Skeletal muscle tissue (tissue), 5 donors: Measurements from ENCODE around the gene APBA3. TPM values are rescaled to one million over a fixed set of nuclear protein-coding genes. Genes with fewer than 3 reads are reported as not detected.

ENCODE experiments used
- H3K27ac ChIP-seq: one replicate; pipeline ENCODE4 v1.7.0; 2013; ENCODE audit warnings: mild to moderate bottlenecking, low read depth, low read length, inconsistent platforms
- H3K27me3 ChIP-seq, 3 donors: one replicate each; pipeline ENCODE4 v1.7.0; 2013; ENCODE audit warnings: low read length in 3 of 3; ENCODE audit not compliant: control insufficient read depth in 3 of 3, insufficient read depth in 3 of 3
- H3K36me3 ChIP-seq, 3 donors: one replicate each; pipeline ENCODE4 v1.7.0; 2013; ENCODE audit warnings: low read length in 3 of 3; ENCODE audit not compliant: control insufficient read depth in 3 of 3, insufficient read depth in 3 of 3
- H3K4me1 ChIP-seq, 3 donors: one replicate each; pipeline ENCODE4 v1.7.0; 2013; ENCODE audit warnings: low read length in 3 of 3, mild to moderate bottlenecking in 3 of 3; ENCODE audit not compliant: control insufficient read depth in 3 of 3, insufficient read depth in 3 of 3
- H3K4me3 ChIP-seq, 3 donors: one replicate each; pipeline ENCODE4 v1.7.0; 2013; ENCODE audit warnings: low read length in 3 of 3
- H3K9ac ChIP-seq, 3 donors: one replicate each; pipeline ENCODE4 v1.7.0; 2013; ENCODE audit warnings: low read length in 3 of 3, mild to moderate bottlenecking in 3 of 3, moderate library complexity in 2 of 3, low read depth in 1 of 3
- H3K9me3 ChIP-seq, 3 donors: one replicate each; pipeline ENCODE4 v1.7.0; 2013; ENCODE audit warnings: low read length in 3 of 3; ENCODE audit not compliant: control insufficient read depth in 3 of 3
- small RNA-seq: library from RNA; depleted of rRNA; stranded (forward); fragments of <200 nt; gene quantifications from one replicate; pipeline ENCODE3, GENCODE V24; 2014
- total RNA-seq: library from RNA; depleted of rRNA; stranded (reverse); fragments of >200 nt; gene quantifications from one replicate; pipeline ENCODE4 v1.2.3, GENCODE V29; 2014
- donor health status: Osteomylitis.

The APBA3 gene
- total RNA-seq, 1 donor from 2014 or later = 9.4 TPM

GRCh38 chr19:3707868-3708206 lies 53.7 kb downstream of the APBA3 start:
- Histone ChIP-seq H3K4me1 (peaks cover 4 to 17% (median 13%) of the 10 kb centered on the region in 3 donors), H3K9ac (peak overlapping the region in 2 of 3 donors; percentile 12 to 68), H3K4me3 (peak overlapping the region in 1 of 3 donors; percentile 54), H3K9me3 (no peaks in the 10 kb centered on the region), H3K36me3 (no peaks in the 10 kb centered on the region), H3K27me3 (peaks cover 3 to 17% (median 5%) of the 10 kb centered on the region in 3 donors), H3K27ac (no peak overlapping the region)

- Histone ChIP-seq H3K4me3 (no peak overlapping the region), H3K9ac (no peak overlapping the region), H3K9me3 (no peaks in the 10 kb centered on the region), H3K4me1 (peaks cover 15 to 24% (median 23%) of the 10 kb centered on the region in 3 donors), H3K36me3 (no peaks in the 10 kb centered on the region), H3K27ac (no peak overlapping the region), H3K27me3 (peaks cover 0 to 3% (median 0%) of the 10 kb centered on the region in 3 donors)
Observed at GRCh38 chr19:3701200-3701599, 60.3 kb downstream of the APBA3 start.

Small RNA genes within 50 kb of the gene (small RNA-seq; reads per million reads assigned to genes)
- not detected for gene AC005777.1

Other genes with a start within 250 kb of the APBA3 start
- not detected for gene TEKTIP1, start 222.5 kb downstream of the APBA3 start, total RNA-seq
- 18.8 TPM for gene MFSD12, start 204.1 kb downstream of the APBA3 start, total RNA-seq
- gene HMG20B, start 188.7 kb downstream of the APBA3 start, total RNA-seq = 28.7 TPM
- gene GIPC3, start 176.2 kb downstream of the APBA3 start, total RNA-seq = not detected
- gene TBXA2R, start 154.8 kb downstream of the APBA3 start, total RNA-seq = under 0.01 TPM
- 12.5 TPM for gene CACTIN, start 134.9 kb downstream of the APBA3 start, total RNA-seq
- 6.3 TPM for gene PIP5K1C, start 61.2 kb downstream of the APBA3 start, total RNA-seq
- gene TJP3, start 53.3 kb downstream of the APBA3 start, total RNA-seq = not detected
- gene MRPL54, start 990 bp upstream of the APBA3 start, total RNA-seq = 34.4 TPM
- gene RAX2, start 10.5 kb upstream of the APBA3 start, total RNA-seq = not detected
- 0.52 TPM for gene MATK, start 24.7 kb upstream of the APBA3 start, total RNA-seq
- gene ZFR2, start 107.3 kb upstream of the APBA3 start, total RNA-seq = not detected
- gene ATCAY, start 119.0 kb upstream of the APBA3 start, total RNA-seq = under 0.01 TPM
- 48.5 TPM for gene NMRK2, start 171.4 kb upstream of the APBA3 start, total RNA-seq
- gene DAPK3, start 209.4 kb upstream of the APBA3 start, total RNA-seq = 63.7 TPM
- 4,276 TPM for gene EEF2, start 223.8 kb upstream of the APBA3 start, total RNA-seq
- gene PIAS4, start 246.0 kb upstream of the APBA3 start, total RNA-seq = 19.3 TPM